Endothelial cell of umbilical vein (primary cell): ENCODE measurements around the gene STN1. TPM values are rescaled to one million over a fixed set of nuclear protein-coding genes. Genes with fewer than 3 reads are reported as not detected.

Source experiments
- BruUV-seq: library from RNA; stranded (reverse); fragments of 400-500 nt; replicated peaks from 2 replicates; lab custom pipeline; 2021; lab: Mats Ljungman, UMichigan
- CTCF ChIA-PET: fragments of 300-600, 350-600 bp; sonication (Branson Sonifier 250); formaldehyde crosslinking; loops from one replicate; lab custom pipeline; 2021; ENCODE audit warnings: antibody characterized with exemption, inconsistent platforms; lab: Charles Lee
- POLR2A ChIA-PET: fragments of 300-600, 350-600 bp; sonication (Branson Sonifier 250); formaldehyde crosslinking; loops from one replicate; lab custom pipeline; 2021; ENCODE audit warnings: antibody characterized with exemption, inconsistent platforms; lab: Charles Lee
- DNase-seq: peaks from one replicate; pipeline ENCODE4 v3.0.0-alpha.2; 2011; ENCODE audit warnings: low read depth, low spot score
- FAIRE-seq: peaks from 2 replicates; lab custom pipeline; 2011; peaks lifted over from hg19 to GRCh38; lab: Jason Lieb, UNC
- H2AFZ ChIP-seq: 2 replicates; pipeline ENCODE4 v1.6.0; 2012; ENCODE audit warnings: low read depth, low read length, control low read depth, inconsistent platforms
- H3K27ac ChIP-seq: 2 replicates; pipeline ENCODE4 v1.5.1; 2011; ENCODE audit warnings: low read depth, mild to moderate bottlenecking, control low read depth, low read length, moderate library complexity; ENCODE audit not compliant: insufficient read depth
- H3K27me3 ChIP-seq, 2 experiments: 2 replicates each; pipeline versions ENCODE4 v1.6.0 to v1.6.1; 2011; ENCODE audit warnings: low read length in 2 of 2, mixed read lengths in 1 of 2; ENCODE audit not compliant: control insufficient read depth in 2 of 2, insufficient read depth in 2 of 2
- H3K36me3 ChIP-seq, 2 experiments: 2 replicates in 1 of 2; 3 replicates in 1 of 2; pipeline ENCODE4 v1.5.1; 2011; ENCODE audit warnings: low read length in 2 of 2, mild to moderate bottlenecking in 1 of 2, moderate library complexity in 1 of 2; ENCODE audit not compliant: control insufficient read depth in 2 of 2, insufficient read depth in 2 of 2; ENCODE audit errors: extremely low read depth in 1 of 2
- H3K4me1 ChIP-seq: 3 replicates; pipeline ENCODE4 v1.5.1; 2011; ENCODE audit warnings: mild to moderate bottlenecking, low read length; ENCODE audit not compliant: control insufficient read depth, insufficient read depth; ENCODE audit errors: extremely low read depth
- H3K4me2 ChIP-seq: 2 replicates; pipeline ENCODE4 v1.6.1; 2011; ENCODE audit warnings: low read length, control low read depth, mixed read lengths; ENCODE audit not compliant: insufficient read depth
- H3K4me3 ChIP-seq, 3 experiments: fragments of 200-600 bp in 1 of 3; sonication (generic), shearing (Covaris generic) in 1 of 3; replicated peaks in 1 of 3; 2 replicates each; pipeline ENCODE4 v1.5.1; 2011 to 2016; ENCODE audit warnings: control low read depth in 3 of 3, low read length in 3 of 3, mild to moderate bottlenecking in 2 of 3, inconsistent platforms in 1 of 3, low read depth in 1 of 3, moderate library complexity in 1 of 3; ENCODE audit not compliant: insufficient read depth in 1 of 3
- H3K79me2 ChIP-seq: 2 replicates; pipeline ENCODE4 v1.6.0; 2012; ENCODE audit warnings: low read length, inconsistent platforms; ENCODE audit not compliant: control insufficient read depth, insufficient read depth
- H3K9ac ChIP-seq: replicated peaks from 2 replicates; pipeline ENCODE3; 2011; ENCODE audit warnings: low read length, control low read depth; ENCODE audit not compliant: insufficient read depth; ENCODE audit errors: extremely low read depth
- H3K9me1 ChIP-seq: replicated peaks from 3 replicates; pipeline ENCODE4 v1.6.0; 2011; ENCODE audit warnings: mild to moderate bottlenecking, low read length; ENCODE audit not compliant: control insufficient read depth, insufficient read depth; ENCODE audit errors: extremely low read depth
- H3K9me3 ChIP-seq: replicated peaks from 2 replicates; pipeline ENCODE4 v1.5.1; 2012; ENCODE audit warnings: low read length, inconsistent platforms; ENCODE audit not compliant: control insufficient read depth, insufficient read depth
- H4K20me1 ChIP-seq: replicated peaks from 2 replicates; pipeline ENCODE3; 2011; ENCODE audit warnings: mild to moderate bottlenecking, low read length; ENCODE audit not compliant: control insufficient read depth, insufficient read depth; ENCODE audit errors: extremely low read depth
- CTCF ChIP-seq, 2 donors: IDR thresholded peaks; 1 replicate in 1 of 2; 2 replicates in 1 of 2; pipeline ENCODE4 v1.5.1; 2011; ENCODE audit warnings: low read length in 2 of 2, mild to moderate bottlenecking in 2 of 2, moderate library complexity in 2 of 2, control low read depth in 1 of 2, inconsistent platforms in 1 of 2, low read depth in 1 of 2; ENCODE audit not compliant: insufficient read depth in 1 of 2; ENCODE audit errors: extremely low read depth in 1 of 2
- EZH2 ChIP-seq: IDR thresholded peaks from 2 replicates; pipeline ENCODE4 v1.6.1; 2012; ENCODE audit warnings: borderline replicate concordance, low read depth, mild to moderate bottlenecking, moderate library complexity, low read length, inconsistent platforms; ENCODE audit not compliant: severe bottlenecking
- FOS ChIP-seq: IDR thresholded peaks from 2 replicates; pipeline ENCODE4 v1.6.1; 2011; ENCODE audit warnings: mild to moderate bottlenecking, low read length, moderate library complexity, borderline replicate concordance; ENCODE audit not compliant: insufficient read depth
- GATA2 ChIP-seq: IDR thresholded peaks from 2 replicates; pipeline ENCODE4 v1.7.0; 2011; ENCODE audit warnings: low read depth, mild to moderate bottlenecking, moderate library complexity, mixed read lengths, low read length; ENCODE audit not compliant: insufficient read length, insufficient read depth
- JUN ChIP-seq: IDR thresholded peaks from 2 replicates; pipeline ENCODE4 v1.6.1; 2011; ENCODE audit warnings: borderline replicate concordance, low read depth; ENCODE audit not compliant: insufficient read length, insufficient read depth
- MAX ChIP-seq: IDR thresholded peaks from 2 replicates; pipeline ENCODE4 v1.6.1; 2011; ENCODE audit not compliant: insufficient read depth, insufficient read length
- MYC ChIP-seq: IDR thresholded peaks from one replicate; pipeline ENCODE4 v1.6.1; 2011; ENCODE audit warnings: mild to moderate bottlenecking, low read depth, low read length
- POLR2A ChIP-seq: IDR thresholded peaks from 2 replicates; pipeline ENCODE4 v1.6.1; 2012; ENCODE audit warnings: low read depth, mild to moderate bottlenecking, control low read depth, low read length
- POLR2AphosphoS5 ChIP-seq: IDR thresholded peaks from 2 replicates; pipeline ENCODE4 v1.6.1; 2012; ENCODE audit warnings: low read depth, mild to moderate bottlenecking, control low read depth, low read length, moderate library complexity; ENCODE audit not compliant: insufficient read depth
- dilution Hi-C: fragments of 300-500 bp; cut with MboI; formaldehyde crosslinking; loops from one replicate; pipeline ENCODE4 v1.15.0; 2019; ENCODE audit warnings: low sequenced_read_pairs; ENCODE audit not compliant: extremely low pct_ligation_motif_present
- intact Hi-C: fragments of 100-400 bp; cut with micrococcal nuclease; formaldehyde crosslinking; loops from one replicate; pipeline ENCODE4 v1.10.0; 2022
- polyA plus RNA-seq, 4 experiments: library from polyadenylated mRNA; depleted of rRNA in 3 of 4; stranded (reverse) in 3 of 4; unstranded in 1 of 4; fragments of >200 nt; gene quantifications; 2 replicates each; pipeline versions ENCODE4 v1.2.1 to v1.2.3, GENCODE V29; 2011 to 2012; ENCODE audit warnings: missing spikeins in 1 of 4
- total RNA-seq: library from RNA; stranded (reverse); gene quantifications from 2 replicates; pipeline ENCODE4 v1.2.3, GENCODE V29; 2021

Gene STN1
- total and polyA plus RNA-seq, 2 donors (not counting 3 experiments of a cell fraction or from before 2014, with no cell fraction given), result 10.8 to 15.3 TPM

DNA sequence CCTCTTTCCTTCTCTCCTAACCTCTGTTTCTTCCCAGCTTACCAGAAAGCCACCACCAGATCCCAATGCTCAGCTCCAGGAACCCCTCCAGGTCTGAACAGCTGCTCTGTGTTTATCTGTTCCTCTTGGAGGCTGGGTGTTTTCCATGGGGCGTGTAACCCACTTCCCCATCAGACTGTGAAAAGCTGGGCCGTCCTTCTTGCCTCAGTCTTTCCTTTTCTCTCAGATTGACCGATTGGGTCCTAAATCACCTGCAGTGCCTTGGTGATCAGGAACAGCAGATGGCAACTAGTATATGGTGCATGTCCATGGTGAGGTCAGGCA is 67.5 kb downstream of the STN1 start:
- BruUV-seq, result no TSS peak
- peaks cover 10% of the 10 kb centered on the region for H3K79me2 ChIP-seq
- no peaks in the 10 kb centered on the region for H3K36me3 ChIP-seq
- no peaks in the 10 kb centered on the region for H3K9me1 ChIP-seq
- FAIRE-seq, result no peak
- no peak for TF ChIP-seq JUN
- DNase-seq, result no peak
- no peak overlapping the region for H3K9ac ChIP-seq
- peak overlapping the region; percentile 73 for H3K4me2 ChIP-seq
- H3K27ac ChIP-seq, result peak overlapping the region; percentile 63
- H3K9me3 ChIP-seq, result no peaks in the 10 kb centered on the region
- CTCF ChIA-PET, result interaction anchor here (1.0 to 1.8 kb wide), 3 partner anchors 86 to 142 kb away, joined by 4 to 5 read pairs (median 4); no protein-coding TSS in a partner anchor
- intact Hi-C loops, result no loop called here
- no peak overlapping the region for H3K4me3 ChIP-seq
- POLR2A ChIA-PET, result no interaction called here
- dilution Hi-C loops, result loop anchor here (25.0 kb wide), 1 partner anchor 138 kb away; no protein-coding TSS in a partner anchor
- H4K20me1 ChIP-seq, result no peaks in the 10 kb centered on the region
- peaks cover 49% of the 10 kb centered on the region for H3K4me1 ChIP-seq
- H2AFZ ChIP-seq, result peak overlapping the region; percentile 42
- H3K27me3 ChIP-seq, result no peaks in the 10 kb centered on the region

DNA sequence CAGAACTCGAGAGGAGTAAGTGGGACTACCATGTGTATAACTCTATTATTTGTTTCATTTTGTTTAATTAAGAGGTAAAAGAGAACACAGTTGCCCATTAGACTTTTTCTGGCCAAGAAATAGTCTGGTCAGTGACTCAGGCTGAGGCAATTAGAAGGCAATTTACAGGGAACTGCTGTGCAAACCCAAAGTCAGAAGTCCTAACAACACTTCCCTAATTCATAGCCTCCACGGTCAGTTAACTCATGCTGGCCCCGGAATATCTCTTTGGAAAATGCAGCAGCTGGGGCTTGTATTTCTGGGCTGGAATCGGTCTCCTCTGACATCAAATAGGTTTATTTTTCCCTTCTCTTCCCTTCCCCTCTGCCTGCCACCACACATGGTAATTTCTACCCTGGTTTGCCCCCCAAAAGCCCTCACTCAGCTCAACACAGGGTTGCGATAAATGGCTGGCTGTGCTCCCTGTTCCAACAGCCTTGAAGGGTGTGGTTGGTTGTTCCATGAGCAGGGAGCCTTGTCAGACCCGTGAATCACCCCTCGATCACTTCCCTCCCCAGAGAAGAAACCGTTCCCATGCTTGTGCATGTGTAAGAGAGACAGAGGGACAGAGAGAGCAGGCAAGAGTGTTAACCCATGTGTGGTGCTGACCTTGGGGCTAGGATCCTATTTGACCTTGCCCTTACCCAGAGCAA is 68.0 kb downstream of the STN1 start:
- H3K4me1 ChIP-seq, result peaks cover 53% of the 10 kb centered on the region
- H3K9me3 ChIP-seq, result no peaks in the 10 kb centered on the region
- H3K27me3 ChIP-seq, result no peaks in the 10 kb centered on the region
- peak; percentile 75 for DNase-seq
- no peaks in the 10 kb centered on the region for H3K9me1 ChIP-seq
- H4K20me1 ChIP-seq, result no peaks in the 10 kb centered on the region
- no peak overlapping the region for H3K4me3 ChIP-seq
- ChIA-PET POLR2A (no interaction called here), CTCF (interaction anchor here (1.0 to 3.9 kb wide), 3 partner anchors 37 to 137 kb away, joined by 4 to 26 read pairs (median 4); no protein-coding TSS in a partner anchor)
- H3K79me2 ChIP-seq, result peaks cover 10% of the 10 kb centered on the region
- H3K4me2 ChIP-seq, result peak overlapping the region; percentile 73
- no TSS peak for BruUV-seq
- peak overlapping the region; percentile 61 for H2AFZ ChIP-seq
- intact Hi-C loops, result no loop called here
- FAIRE-seq, result peak; percentile 96
- peak overlapping the region; percentile 63 for H3K27ac ChIP-seq
- dilution Hi-C loops, result loop anchor here (25.0 kb wide), 1 partner anchor 138 kb away; no protein-coding TSS in a partner anchor
- peak overlapping the region; percentile 48 for H3K9ac ChIP-seq
- no peaks in the 10 kb centered on the region for H3K36me3 ChIP-seq
- TF ChIP-seq CTCF (IDR thresholded peaks at IDR 0.05; ENCODE audit: extremely low read depth in 1 of 2, insufficient read depth in 1 of 2, low read depth in 1 of 2, low read length in 2 of 2), result no peak
- no peak for TF ChIP-seq MYC
- peak; percentile 75 for TF ChIP-seq FOS
- no peak for TF ChIP-seq GATA2
- no peak for TF ChIP-seq MAX
- no peak for TF ChIP-seq POLR2A
- no peak for TF ChIP-seq EZH2
- no peak for TF ChIP-seq JUN
- TF ChIP-seq POLR2AphosphoS5, result peak; percentile 75
